ENCODE results near the gene SARS2. TPM values are rescaled to one million over a fixed set of nuclear protein-coding genes. Genes with fewer than 3 reads are reported as not detected.
"Not testable (repeated sequence)": the region's sequence is repeated elsewhere in the genome, so short reads cannot be mapped to it uniquely, and the experiment has no call there.

Gene SARS2
- total RNA-seq, 1 experiment from 2014 or later, result 26.7 TPM

- intact Hi-C loops (cut with micrococcal nuclease), result no loop called here
- ATAC-seq, result no peak
- no peak overlapping the region for H3K9ac ChIP-seq (ENCODE audit: low read length)
- no peak overlapping the region for H3K27ac ChIP-seq (ENCODE audit: low read length)
- no peak overlapping the region for H3K4me2 ChIP-seq (ENCODE audit: low read length)
- no peaks in the 10 kb centered on the region for H3K27me3 ChIP-seq (ENCODE audit: low read length)
- no peak for TF ChIP-seq EZH2phosphoT487 (IDR thresholded peaks at IDR 0.05; ENCODE audit: borderline replicate concordance, low read length)
- TF ChIP-seq EZH2 (IDR thresholded peaks at IDR 0.05; ENCODE audit: low read length, unreplicated experiment), result no peak
- no peak for TF ChIP-seq CTCF (conservative IDR thresholded peaks at IDR 0.05; ENCODE audit: low read depth, low read length)
- H3K9me3 ChIP-seq (ENCODE audit: low read length), result no peaks in the 10 kb centered on the region
- DNase-seq, result no peak
- POLR2A ChIA-PET (ENCODE audit: unreplicated experiment), result no interaction called here
- no peaks in the 10 kb centered on the region for H3K4me1 ChIP-seq (ENCODE audit: insufficient read depth, low read length)
- H3K4me3 ChIP-seq (ENCODE audit: low read length), result no peak overlapping the region
- H3K79me2 ChIP-seq (ENCODE audit: low read length), result no peaks in the 10 kb centered on the region
- no peaks in the 10 kb centered on the region for H3K36me3 ChIP-seq (ENCODE audit: low read depth, low read length)
- CTCF ChIA-PET, result no interaction called here
- H3K9me2 ChIP-seq (replicated peaks; ENCODE audit: low read length), result no peaks in the 10 kb centered on the region
- BruUV-seq (replicated peaks), result no TSS peak
- H2AFZ ChIP-seq (ENCODE audit: low read length), result no peak overlapping the region
- no peaks in the 10 kb centered on the region for H4K20me1 ChIP-seq (ENCODE audit: low read length)
- H3F3A ChIP-seq (ENCODE audit: low read length, unreplicated experiment), result no peaks in the 10 kb centered on the region
These were observed 11.4 kb upstream of the SARS2 start for GRCh38 chr19:38941979-38942378.

GRCh38 chr19:38941466-38941865 lies 10.9 kb upstream of the SARS2 start:
- H4K20me1 ChIP-seq (ENCODE audit: low read length); CTCF ChIA-PET; H3K4me3 ChIP-seq (ENCODE audit: low read length); H3K4me1 ChIP-seq (ENCODE audit: insufficient read depth, low read length); H3K9me3 ChIP-seq (ENCODE audit: low read length); POLR2A ChIA-PET (ENCODE audit: unreplicated experiment); ATAC-seq; H3K79me2 ChIP-seq (ENCODE audit: low read length); H3K9me2 ChIP-seq (replicated peaks; ENCODE audit: low read length); intact Hi-C loops (cut with micrococcal nuclease); H3K9ac ChIP-seq (ENCODE audit: low read length); H3K36me3 ChIP-seq (ENCODE audit: low read depth, low read length); DNase-seq; H3K27me3 ChIP-seq (ENCODE audit: low read length); H3K4me2 ChIP-seq (ENCODE audit: low read length); H2AFZ ChIP-seq (ENCODE audit: low read length); H3K27ac ChIP-seq (ENCODE audit: low read length); H3F3A ChIP-seq (ENCODE audit: low read length, unreplicated experiment); BruUV-seq (replicated peaks): not testable (repeated sequence)

- Histone ChIP-seq H4K20me1 (ENCODE audit: low read length) (no peaks in the 10 kb centered on the region), H2AFZ (ENCODE audit: low read length) (no peak overlapping the region), H3K36me3 (ENCODE audit: low read depth, low read length) (no peaks in the 10 kb centered on the region), H3K27me3 (ENCODE audit: low read length) (no peaks in the 10 kb centered on the region), H3F3A (ENCODE audit: low read length, unreplicated experiment) (no peaks in the 10 kb centered on the region), H3K4me1 (ENCODE audit: insufficient read depth, low read length) (no peaks in the 10 kb centered on the region), H3K9me2 (replicated peaks; ENCODE audit: low read length) (no peaks in the 10 kb centered on the region), H3K9me3 (ENCODE audit: low read length) (no peaks in the 10 kb centered on the region), H3K9ac (ENCODE audit: low read length) (no peak overlapping the region), H3K4me2 (ENCODE audit: low read length) (no peak overlapping the region), H3K27ac (ENCODE audit: low read length) (no peak overlapping the region), H3K4me3 (ENCODE audit: low read length) (no peak overlapping the region), H3K79me2 (ENCODE audit: low read length) (no peaks in the 10 kb centered on the region)
- TF ChIP-seq CTCF (conservative IDR thresholded peaks at IDR 0.05; ENCODE audit: low read depth, low read length) (no peak), EZH2 (IDR thresholded peaks at IDR 0.05; ENCODE audit: low read length, unreplicated experiment) (no peak), EZH2phosphoT487 (IDR thresholded peaks at IDR 0.05; ENCODE audit: borderline replicate concordance, low read length) (no peak)
- no TSS peak for BruUV-seq (replicated peaks)
- ATAC-seq (no peak), DNase-seq (no peak)
- POLR2A ChIA-PET (ENCODE audit: unreplicated experiment), result no interaction called here
- intact Hi-C loops (cut with micrococcal nuclease), result loop anchor here (10.0 kb wide), 1 partner anchor 395 kb away; no protein-coding TSS in a partner anchor
- CTCF ChIA-PET, result interaction anchor here (0.7 kb wide), 1 partner anchor 177 kb away, joined by 3 read pairs; no protein-coding TSS in a partner anchor
These were observed 9.4 kb upstream of the SARS2 start for GRCh38 chr19:38939957-38940356.

Data from PC-3 (cell line).